Immature natural killer cell (primary cell): ENCODE measurements around the gene VWCE. TPM values are rescaled to one million over a fixed set of nuclear protein-coding genes. Genes with fewer than 3 reads are reported as not detected.

Experiments used
- DNase-seq, 3 donors: peaks; one replicate each; pipeline ENCODE4 v3.0.0; 2022; ENCODE audit warnings: mixed read lengths in 1 of 3
- H3K27ac Mint-ChIP-seq, 6 donors: one replicate each; pipeline ENCODE4 v1.8.0; 2020; ENCODE audit warnings: mixed read lengths in 6 of 6, mild to moderate bottlenecking in 5 of 6, inconsistent platforms in 4 of 6, moderate library complexity in 3 of 6
- H3K27me3 Mint-ChIP-seq, 3 donors: one replicate each; pipeline ENCODE4 v1.8.0; 2020 to 2021; ENCODE audit warnings: low read depth in 3 of 3, mild to moderate bottlenecking in 3 of 3, mixed read lengths in 3 of 3, moderate library complexity in 3 of 3, inconsistent platforms in 1 of 3
- H3K36me3 Mint-ChIP-seq, 3 donors: one replicate each; pipeline ENCODE4 v1.8.0; 2020; ENCODE audit warnings: mixed read lengths in 3 of 3, inconsistent platforms in 2 of 3, mild to moderate bottlenecking in 2 of 3
- H3K4me1 Mint-ChIP-seq, 2 donors: one replicate each; pipeline ENCODE4 v1.8.0; 2020; ENCODE audit warnings: inconsistent platforms in 2 of 2, mild to moderate bottlenecking in 2 of 2, mixed read lengths in 2 of 2, moderate library complexity in 1 of 2
- H3K4me3 Mint-ChIP-seq, 5 donors: one replicate each; pipeline ENCODE4 v1.8.0; 2020; ENCODE audit warnings: mild to moderate bottlenecking in 5 of 5, mixed read lengths in 5 of 5, inconsistent platforms in 3 of 5, moderate library complexity in 3 of 5
- H3K9me3 Mint-ChIP-seq, 6 donors: one replicate each; pipeline ENCODE4 v1.8.0; 2020; ENCODE audit warnings: mild to moderate bottlenecking in 6 of 6, mixed read lengths in 6 of 6, inconsistent platforms in 4 of 6, moderate library complexity in 3 of 6
- polyA plus RNA-seq, 3 donors: library from polyadenylated mRNA; unstranded; fragments of 300-500 nt; fragmentation: Illumina TruSeq; gene quantifications; one replicate each; pipeline ENCODE4 v1.2.3, GENCODE V29; 2021

VWCE gene
- polyA plus RNA-seq, 3 donors from 2014 or later = not detected

GRCh38 chr11:61307354-61307753, 12.2 kb upstream of the VWCE start:
- H3K27ac Mint-ChIP-seq = no peak overlapping the region
- no peak for DNase-seq
- H3K27me3 Mint-ChIP-seq = no peaks in the 10 kb centered on the region
- no peaks in the 10 kb centered on the region for H3K9me3 Mint-ChIP-seq
- H3K4me3 Mint-ChIP-seq = no peak overlapping the region
- H3K36me3 Mint-ChIP-seq = peaks cover 5 to 34% (median 7%) of the 10 kb centered on the region in 3 donors
- H3K4me1 Mint-ChIP-seq = no peaks in the 10 kb centered on the region

DNA sequence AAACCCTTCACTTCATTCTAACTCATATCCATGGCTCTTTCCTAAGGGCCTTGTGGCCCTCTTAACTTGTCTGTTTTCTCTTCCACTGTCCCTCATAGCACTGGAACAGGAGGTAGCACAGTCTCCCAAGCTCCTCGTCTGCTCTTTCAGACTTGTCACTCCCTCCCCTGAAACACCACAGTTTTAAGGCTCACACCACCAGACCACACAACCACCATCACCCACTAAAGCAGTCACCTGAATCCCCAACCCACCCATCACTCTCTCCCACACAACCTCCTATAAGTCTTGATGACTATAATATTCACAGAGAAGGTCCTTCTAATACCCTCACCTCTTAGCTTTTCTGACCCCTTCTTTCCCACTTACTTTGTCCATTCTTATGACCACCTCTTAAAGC, 11.1 kb upstream of the VWCE start:
- H3K9me3 Mint-ChIP-seq = no peaks in the 10 kb centered on the region
- H3K27me3 Mint-ChIP-seq = no peaks in the 10 kb centered on the region
- DNase-seq = no peak
- H3K4me1 Mint-ChIP-seq = no peaks in the 10 kb centered on the region
- no peak overlapping the region for H3K27ac Mint-ChIP-seq
- peaks cover 7 to 40% (median 14%) of the 10 kb centered on the region in 3 donors for H3K36me3 Mint-ChIP-seq
- H3K4me3 Mint-ChIP-seq = no peak overlapping the region

DNA sequence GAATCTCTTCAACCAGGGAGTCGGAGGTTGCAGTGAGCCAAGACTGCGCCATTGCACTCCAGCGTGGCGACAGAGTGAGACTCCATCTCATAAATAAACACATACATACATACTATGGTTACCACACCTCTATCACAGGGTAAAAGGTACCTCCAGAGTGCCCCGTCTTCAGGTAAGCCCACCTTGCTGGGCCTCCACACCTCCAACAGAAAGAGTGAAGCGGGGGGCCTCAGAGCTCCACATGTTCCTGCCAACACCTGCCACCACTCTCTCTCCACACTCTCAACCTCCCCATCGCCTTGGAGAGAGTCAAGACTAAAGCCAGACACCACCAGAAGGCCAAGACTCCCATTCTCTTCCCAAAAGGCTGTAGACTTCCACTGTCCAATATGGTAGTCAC, 10.3 kb upstream of the VWCE start:
- peaks cover 7 to 44% (median 13%) of the 10 kb centered on the region in 3 donors for H3K36me3 Mint-ChIP-seq
- no peaks in the 10 kb centered on the region for H3K27me3 Mint-ChIP-seq
- H3K4me1 Mint-ChIP-seq = peaks cover 0 to 5% of the 10 kb centered on the region in 2 donors
- H3K27ac Mint-ChIP-seq = no peak overlapping the region
- DNase-seq = no peak
- H3K9me3 Mint-ChIP-seq = no peaks in the 10 kb centered on the region
- H3K4me3 Mint-ChIP-seq = no peak overlapping the region

- H3K36me3 Mint-ChIP-seq = peaks cover 10 to 49% (median 13%) of the 10 kb centered on the region in 3 donors
- H3K27ac Mint-ChIP-seq = no peak overlapping the region
- no peak overlapping the region for H3K4me3 Mint-ChIP-seq
- H3K4me1 Mint-ChIP-seq = peaks cover 3 to 10% of the 10 kb centered on the region in 2 donors
- H3K9me3 Mint-ChIP-seq = no peaks in the 10 kb centered on the region
- DNase-seq = no peak
- no peaks in the 10 kb centered on the region for H3K27me3 Mint-ChIP-seq
These were observed 8.6 kb upstream of the VWCE start for GRCh38 chr11:61303725-61304124.

- Mint-ChIP-seq H3K4me1 (peaks cover 14 to 22% of the 10 kb centered on the region in 2 donors), H3K27ac (no peak overlapping the region), H3K4me3 (no peak overlapping the region), H3K9me3 (no peaks in the 10 kb centered on the region), H3K36me3 (peaks cover 13 to 56% (median 17%) of the 10 kb centered on the region in 3 donors), H3K27me3 (no peaks in the 10 kb centered on the region)
- DNase-seq = no peak
These were observed 7.4 kb upstream of the VWCE start for GRCh38 chr11:61302550-61302949.

DNA sequence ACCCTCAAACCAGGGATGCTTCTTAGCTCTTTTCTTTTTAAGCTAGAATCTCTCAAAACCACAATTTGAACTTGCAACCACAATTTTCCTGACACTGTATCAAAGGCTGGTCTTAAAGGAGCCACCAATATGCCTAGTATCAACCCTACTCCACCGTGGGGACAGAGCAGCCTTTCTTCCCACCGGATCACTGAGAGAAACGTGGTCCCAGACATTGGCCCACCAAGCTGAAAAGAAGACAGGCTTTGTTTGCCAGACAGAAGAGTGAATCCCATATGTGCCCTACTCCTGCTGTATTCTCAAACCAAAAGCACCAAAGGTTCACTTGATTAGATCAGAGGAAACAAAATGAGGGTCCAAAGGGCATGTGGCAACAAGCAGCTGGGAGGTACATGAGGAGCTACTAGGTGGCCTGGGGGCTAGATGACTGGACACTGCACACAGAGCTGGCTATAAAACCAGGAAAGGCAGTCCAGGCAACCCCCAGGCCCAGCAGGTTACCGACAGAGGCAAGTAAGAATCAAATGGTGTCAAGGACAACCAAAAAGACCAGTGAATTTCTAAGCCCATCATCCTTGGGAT, 3.6 kb upstream of the VWCE start:
- Mint-ChIP-seq H3K36me3 (peaks cover 10 to 50% (median 19%) of the 10 kb centered on the region in 3 donors), H3K27ac (peak overlapping the region; percentile 5 to 77 (median 57)), H3K4me1 (peaks cover 28 to 38% of the 10 kb centered on the region in 2 donors), H3K9me3 (no peaks in the 10 kb centered on the region), H3K4me3 (no peak overlapping the region), H3K27me3 (peaks cover 1 to 6% (median 2%) of the 10 kb centered on the region in 3 donors)
- no peak for DNase-seq

GRCh38 chr11:61297746-61298145, 2.6 kb upstream of the VWCE start:
- Mint-ChIP-seq H3K4me3 (peak overlapping the region in 3 of 5 donors; percentile 3 to 73 (median 33)), H3K27me3 (peaks cover 3 to 11% (median 6%) of the 10 kb centered on the region in 3 donors), H3K9me3 (no peaks in the 10 kb centered on the region), H3K36me3 (peaks cover 10 to 44% (median 19%) of the 10 kb centered on the region in 3 donors), H3K27ac (peak overlapping the region; percentile 34 to 76 (median 70)), H3K4me1 (peaks cover 33 to 43% of the 10 kb centered on the region in 2 donors)
- no peak for DNase-seq

DNA sequence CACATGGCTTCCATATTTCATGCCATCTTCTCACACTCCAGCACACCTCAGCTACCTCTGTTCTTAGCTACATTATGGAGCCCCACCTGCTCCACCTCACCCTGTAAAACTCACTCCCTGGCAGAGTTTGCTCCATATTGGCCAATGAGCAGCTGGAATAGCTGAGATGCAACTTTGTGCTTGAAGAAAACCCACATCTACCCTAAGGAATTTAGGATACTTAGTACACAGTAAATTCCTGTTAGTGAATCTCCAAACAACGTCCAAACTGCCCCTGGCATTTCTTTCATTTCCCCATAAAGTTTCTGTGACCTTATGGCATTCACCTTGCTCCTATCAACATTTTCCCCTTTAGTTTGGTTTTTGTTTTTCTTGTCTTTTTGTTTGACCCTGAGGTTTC, 2.2 kb upstream of the VWCE start:
- Mint-ChIP-seq H3K36me3 (peaks cover 10 to 42% (median 21%) of the 10 kb centered on the region in 3 donors), H3K4me3 (peak overlapping the region in 4 of 5 donors; percentile 3 to 73 (median 19)), H3K27me3 (peaks cover 7 to 14% (median 9%) of the 10 kb centered on the region in 3 donors), H3K9me3 (no peaks in the 10 kb centered on the region), H3K4me1 (peaks cover 33 to 43% of the 10 kb centered on the region in 2 donors), H3K27ac (peak overlapping the region in 5 of 6 donors; percentile 18 to 72 (median 65))
- no peak for DNase-seq

- H3K36me3 Mint-ChIP-seq = peaks cover 4 to 24% (median 17%) of the 10 kb centered on the region in 3 donors
These were observed 445 bp upstream of the VWCE start for GRCh38 chr11:61295596-61295926.

GRCh38 chr11:61293867-61294716, 1.0 kb downstream of the VWCE start:
- Mint-ChIP-seq H3K4me3 (peak overlapping the region; percentile 74 to 81 (median 79)), H3K9me3 (no peaks in the 10 kb centered on the region), H3K27me3 (peaks cover 9 to 17% (median 9%) of the 10 kb centered on the region in 3 donors), H3K4me1 (peaks cover 33 to 36% of the 10 kb centered on the region in 2 donors), H3K36me3 (peaks cover 0 to 17% (median 17%) of the 10 kb centered on the region in 3 donors), H3K27ac (no peak overlapping the region)
- peak; percentile 3 to 17 (median 9) for DNase-seq

More at GRCh38 chr11:61295596-61295926, 445 bp upstream of the VWCE start:
- no peak for DNase-seq
- H3K27ac Mint-ChIP-seq = no peak overlapping the region
- peaks cover 33 to 38% of the 10 kb centered on the region in 2 donors for H3K4me1 Mint-ChIP-seq
- no peaks in the 10 kb centered on the region for H3K9me3 Mint-ChIP-seq
- H3K4me3 Mint-ChIP-seq = peak overlapping the region in 4 of 5 donors; percentile 10 to 68 (median 66)
- H3K27me3 Mint-ChIP-seq = peaks cover 7 to 17% (median 9%) of the 10 kb centered on the region in 3 donors

GRCh38 chr11:61292356-61292755, 2.8 kb downstream of the VWCE start:
- H3K27ac Mint-ChIP-seq = no peak overlapping the region
- peak overlapping the region in 4 of 5 donors; percentile 15 to 68 (median 25) for H3K4me3 Mint-ChIP-seq
- H3K27me3 Mint-ChIP-seq = peaks cover 8 to 17% (median 9%) of the 10 kb centered on the region in 3 donors
- H3K4me1 Mint-ChIP-seq = peaks cover 17 to 19% of the 10 kb centered on the region in 2 donors
- peaks cover 0 to 5% (median 4%) of the 10 kb centered on the region in 3 donors for H3K36me3 Mint-ChIP-seq
- DNase-seq = no peak
- no peaks in the 10 kb centered on the region for H3K9me3 Mint-ChIP-seq

- Mint-ChIP-seq H3K27me3 (peaks cover 7 to 16% (median 10%) of the 10 kb centered on the region in 3 donors), H3K9me3 (no peaks in the 10 kb centered on the region), H3K27ac (no peak overlapping the region), H3K36me3 (peaks cover 0 to 5% (median 0%) of the 10 kb centered on the region in 3 donors), H3K4me1 (peaks cover 12% of the 10 kb centered on the region in 2 donors), H3K4me3 (no peak overlapping the region)
- DNase-seq = no peak
These were observed 4.0 kb downstream of the VWCE start for GRCh38 chr11:61290905-61291690.

DNA sequence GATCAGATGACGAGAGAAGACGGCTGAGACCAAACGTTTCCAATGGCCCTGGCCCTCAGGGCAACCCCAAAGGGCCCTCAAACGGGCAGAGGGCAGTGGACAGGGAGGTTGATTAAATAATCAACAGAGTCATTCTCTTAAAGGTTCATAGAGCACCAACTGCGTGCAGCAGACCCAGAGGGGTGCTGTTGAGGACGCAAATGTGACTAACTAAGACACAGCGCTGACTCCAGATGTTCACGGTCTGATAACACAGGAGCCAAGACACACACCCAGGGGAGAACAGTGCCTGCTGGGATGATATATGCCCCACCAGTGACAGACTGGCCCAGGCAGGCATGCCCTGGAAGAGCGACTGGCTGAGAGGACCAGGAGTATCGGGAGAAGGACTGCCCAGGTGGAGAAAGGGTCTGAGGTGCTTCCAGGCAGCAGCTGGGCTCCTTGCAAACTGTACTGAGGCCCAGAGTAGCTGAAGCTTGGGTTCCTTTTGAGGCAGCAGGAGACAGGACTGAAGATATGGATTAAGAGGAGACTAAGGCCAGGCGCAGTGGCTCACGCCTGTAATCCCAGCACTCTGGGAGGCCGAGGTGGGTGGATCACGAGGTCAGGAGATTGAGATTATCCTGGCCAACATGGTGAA, 7.7 kb downstream of the VWCE start:
- Mint-ChIP-seq H3K27ac (no peak overlapping the region), H3K36me3 (peaks cover 0 to 7% (median 4%) of the 10 kb centered on the region in 3 donors), H3K4me1 (no peaks in the 10 kb centered on the region), H3K27me3 (peaks cover 3 to 8% (median 4%) of the 10 kb centered on the region in 3 donors), H3K9me3 (peaks cover 0 to 3% (median 0%) of the 10 kb centered on the region in 6 donors), H3K4me3 (no peak overlapping the region)
- no peak for DNase-seq
